Omental fat pad (tissue), 4 donors: Measurements from ENCODE around the gene TMEM132C. TPM values are rescaled to one million over a fixed set of nuclear protein-coding genes. Genes with fewer than 3 reads are reported as not detected.
"Not testable (repeated sequence)": the region's sequence is repeated elsewhere in the genome, so short reads cannot be mapped to it uniquely, and the experiment has no call there.

Source experiments
- ATAC-seq: fragments of 150-250 bp; one replicate; pipeline ENCODE4 v1.9.1; 2016; ENCODE audit warnings: mild to moderate bottlenecking, moderate library complexity; ENCODE audit not compliant: low FRiP score
- DNase-seq: peaks from one replicate; pipeline ENCODE4 v3.0.0-alpha.2; 2019; ENCODE audit warnings: low spot score
- total RNA-seq, 4 donors: library from RNA; depleted of rRNA; stranded (reverse); fragments of >200 nt; gene quantifications; one replicate each; pipeline ENCODE4 v1.1.0, GENCODE V29; 2016
- TF ChIP-seq, protein P1 (sequence below), 3 donors: fragments of 450-650 bp; IDR thresholded peaks; one replicate each; pipeline ENCODE4 v1.5.1; 2016 to 2017; ENCODE audit warnings: antibody characterized with exemption in 3 of 3, mild to moderate bottlenecking in 3 of 3, moderate library complexity in 2 of 3

TMEM132C gene
- total RNA-seq, 4 donors from 2014 or later: 15.6 to 109 (median 44.9) TPM

GRCh38 chr12:128245905-128246304 lies 21.1 kb upstream of the TMEM132C start:
- no peak for ATAC-seq
- TF ChIP-seq, protein P1, sequence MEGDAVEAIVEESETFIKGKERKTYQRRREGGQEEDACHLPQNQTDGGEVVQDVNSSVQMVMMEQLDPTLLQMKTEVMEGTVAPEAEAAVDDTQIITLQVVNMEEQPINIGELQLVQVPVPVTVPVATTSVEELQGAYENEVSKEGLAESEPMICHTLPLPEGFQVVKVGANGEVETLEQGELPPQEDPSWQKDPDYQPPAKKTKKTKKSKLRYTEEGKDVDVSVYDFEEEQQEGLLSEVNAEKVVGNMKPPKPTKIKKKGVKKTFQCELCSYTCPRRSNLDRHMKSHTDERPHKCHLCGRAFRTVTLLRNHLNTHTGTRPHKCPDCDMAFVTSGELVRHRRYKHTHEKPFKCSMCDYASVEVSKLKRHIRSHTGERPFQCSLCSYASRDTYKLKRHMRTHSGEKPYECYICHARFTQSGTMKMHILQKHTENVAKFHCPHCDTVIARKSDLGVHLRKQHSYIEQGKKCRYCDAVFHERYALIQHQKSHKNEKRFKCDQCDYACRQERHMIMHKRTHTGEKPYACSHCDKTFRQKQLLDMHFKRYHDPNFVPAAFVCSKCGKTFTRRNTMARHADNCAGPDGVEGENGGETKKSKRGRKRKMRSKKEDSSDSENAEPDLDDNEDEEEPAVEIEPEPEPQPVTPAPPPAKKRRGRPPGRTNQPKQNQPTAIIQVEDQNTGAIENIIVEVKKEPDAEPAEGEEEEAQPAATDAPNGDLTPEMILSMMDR (IDR thresholded peaks at IDR 0.05): no peak
- DNase-seq: no peak

GRCh38 chr12:128250096-128250495 lies 16.9 kb upstream of the TMEM132C start:
- DNase-seq: no peak
- no peak for ATAC-seq
- TF ChIP-seq, protein P1 (IDR thresholded peaks at IDR 0.05): no peak

GRCh38 chr12:128253829-128254228 lies 13.1 kb upstream of the TMEM132C start:
- DNase-seq, ATAC-seq: not testable (repeated sequence)

DNA sequence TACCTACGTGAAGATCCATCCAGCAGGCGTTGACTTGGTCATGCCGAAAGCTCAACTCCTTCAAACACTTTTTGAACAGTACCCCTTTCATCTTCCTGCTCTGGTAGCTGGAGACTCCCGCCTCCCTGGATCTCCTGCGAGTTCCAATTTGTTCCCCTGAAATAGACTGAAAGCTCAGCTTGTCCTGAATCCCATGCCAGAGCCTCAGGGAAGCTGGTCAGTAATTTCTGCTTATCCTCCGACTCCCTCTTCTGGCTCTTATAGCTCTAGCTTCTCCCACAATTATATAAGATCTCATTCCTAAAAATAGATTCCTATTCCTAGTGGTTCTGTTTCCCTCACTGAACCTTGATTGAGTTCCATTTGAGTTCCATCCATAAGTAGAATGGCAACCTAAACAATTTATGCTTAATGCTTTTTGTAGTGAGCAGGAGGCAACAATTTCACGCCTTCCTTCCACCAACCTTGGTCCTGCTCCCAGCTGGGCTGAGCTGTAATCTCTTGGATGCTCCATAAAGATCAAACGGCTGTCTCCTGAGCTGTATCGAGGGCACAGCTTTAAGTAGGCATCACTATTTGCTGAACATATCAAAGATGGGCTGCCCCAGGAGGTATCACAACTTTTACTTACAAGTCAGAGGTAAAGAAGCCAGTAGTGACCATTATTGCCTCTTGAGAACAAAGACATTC lies 8.0 kb upstream of the TMEM132C start:
- no peak for ATAC-seq
- TF ChIP-seq, protein P1 (IDR thresholded peaks at IDR 0.05): no peak

GRCh38 chr12:128259556-128260070 lies 7.4 kb upstream of the TMEM132C start:
- DNase-seq: peak; percentile 33

More for the DNA sequence above, 8.0 kb upstream of the TMEM132C start:
- no peak for DNase-seq

DNA sequence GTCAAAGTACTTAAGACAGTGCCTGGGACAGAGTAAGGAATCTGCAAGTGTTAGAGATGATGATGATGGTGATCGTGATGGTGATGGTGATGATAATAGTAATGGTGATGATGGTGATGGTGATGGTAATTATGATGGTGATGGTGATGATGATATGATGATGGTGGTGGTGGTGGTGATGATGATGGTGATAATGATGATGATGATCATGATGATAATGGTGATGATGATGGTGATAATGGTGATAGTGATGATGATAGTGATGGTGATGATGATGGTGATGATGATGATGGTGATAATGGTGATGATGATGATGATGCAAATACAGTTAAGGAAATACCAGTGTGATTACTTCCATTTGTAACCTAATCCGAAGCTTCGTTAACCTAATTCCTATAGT lies 5.2 kb upstream of the TMEM132C start:
- ATAC-seq (no peak), DNase-seq (no peak)
- TF ChIP-seq, protein P1 (IDR thresholded peaks at IDR 0.05): no peak

More at GRCh38 chr12:128259556-128260070, 7.4 kb upstream of the TMEM132C start:
- TF ChIP-seq, protein P1 (IDR thresholded peaks at IDR 0.05): peak in 1 of 3 donors; percentile 32
- no peak for ATAC-seq

DNA sequence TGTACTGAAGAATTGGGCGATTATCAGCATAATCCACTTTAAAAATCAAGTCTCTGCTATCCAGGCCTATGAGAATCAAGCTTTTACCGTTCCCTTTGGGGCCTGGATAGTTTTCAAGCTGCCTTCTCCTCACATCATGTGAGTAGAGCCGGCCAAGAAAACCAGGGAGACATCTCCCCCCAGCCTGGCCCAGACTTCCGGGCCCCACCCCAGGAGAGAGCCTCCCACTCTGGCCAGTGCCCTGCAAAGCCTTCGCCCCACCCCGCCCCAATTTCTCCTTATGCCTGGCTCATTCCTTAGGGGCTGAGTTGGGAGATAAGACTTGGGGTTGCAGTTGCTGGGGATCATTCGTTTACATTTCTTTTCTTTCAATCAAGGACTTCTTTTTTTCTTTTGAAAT lies 1.4 kb upstream of the TMEM132C start:
- DNase-seq (no peak), ATAC-seq (no peak)
- TF ChIP-seq, protein P1 (IDR thresholded peaks at IDR 0.05): no peak
